HG02798 (cell line): Measurements from ENCODE around the gene HCAR1.
A peak's percentile ranks its signal among the peaks of the same experiment; 100 is the strongest.
"Not testable (repeated sequence)": the region's sequence is repeated elsewhere in the genome, so short reads cannot be mapped to it uniquely, and the experiment has no call there.

Experiments used
- ATAC-seq: cut with Tn5 transposase; IDR thresholded peaks from one replicate; pipeline ENCODE4 v1.9.1; 2021; ENCODE audit warnings: mild to moderate bottlenecking; ENCODE audit not compliant: unreplicated experiment, poor library complexity

HCAR1 gene, protein sequence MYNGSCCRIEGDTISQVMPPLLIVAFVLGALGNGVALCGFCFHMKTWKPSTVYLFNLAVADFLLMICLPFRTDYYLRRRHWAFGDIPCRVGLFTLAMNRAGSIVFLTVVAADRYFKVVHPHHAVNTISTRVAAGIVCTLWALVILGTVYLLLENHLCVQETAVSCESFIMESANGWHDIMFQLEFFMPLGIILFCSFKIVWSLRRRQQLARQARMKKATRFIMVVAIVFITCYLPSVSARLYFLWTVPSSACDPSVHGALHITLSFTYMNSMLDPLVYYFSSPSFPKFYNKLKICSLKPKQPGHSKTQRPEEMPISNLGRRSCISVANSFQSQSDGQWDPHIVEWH

DNA sequence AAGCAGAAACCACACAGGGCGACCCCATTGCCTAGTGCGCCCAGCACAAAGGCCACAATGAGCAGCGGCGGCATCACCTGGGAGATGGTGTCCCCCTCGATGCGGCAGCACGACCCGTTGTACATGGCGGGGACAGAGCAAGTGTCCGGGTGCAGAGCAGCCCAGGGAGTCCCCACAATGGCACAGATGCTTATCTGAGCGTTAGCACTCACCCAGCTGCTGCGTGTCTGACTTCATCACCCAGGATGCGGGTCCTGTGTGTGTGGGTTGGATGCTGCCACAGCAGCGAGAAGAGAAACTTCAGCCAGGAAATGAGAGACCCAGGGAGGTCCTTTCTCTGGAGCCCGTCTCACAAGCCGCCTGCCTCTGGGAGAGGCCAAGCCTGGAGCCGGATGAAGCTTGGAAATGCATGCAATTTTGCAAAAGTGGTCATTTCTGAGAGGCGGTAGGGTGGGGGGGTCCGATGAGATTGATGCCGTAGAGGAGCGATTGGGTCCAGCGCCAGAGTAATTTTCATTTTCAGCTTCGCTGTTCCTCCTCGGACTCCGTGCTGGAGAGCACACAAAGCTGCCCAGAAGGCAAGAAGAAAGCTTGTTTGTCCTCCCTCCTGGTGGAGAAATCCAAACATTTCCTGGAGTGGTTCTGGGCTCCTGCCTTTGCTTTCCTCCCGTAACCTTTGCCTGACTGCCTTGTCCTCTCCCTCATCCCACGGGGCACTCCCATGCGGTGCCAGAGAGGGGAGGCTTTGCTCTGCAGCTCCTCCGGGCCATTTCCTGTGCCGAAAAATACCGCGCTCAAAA is at the start of gene HCAR1:
TSS of gene HCAR1 (minus strand) at position 630 of the 800 bp plus-strand sequence. CDS start at position 125, 505 bp downstream.
- ATAC-seq: no peak

DNA sequence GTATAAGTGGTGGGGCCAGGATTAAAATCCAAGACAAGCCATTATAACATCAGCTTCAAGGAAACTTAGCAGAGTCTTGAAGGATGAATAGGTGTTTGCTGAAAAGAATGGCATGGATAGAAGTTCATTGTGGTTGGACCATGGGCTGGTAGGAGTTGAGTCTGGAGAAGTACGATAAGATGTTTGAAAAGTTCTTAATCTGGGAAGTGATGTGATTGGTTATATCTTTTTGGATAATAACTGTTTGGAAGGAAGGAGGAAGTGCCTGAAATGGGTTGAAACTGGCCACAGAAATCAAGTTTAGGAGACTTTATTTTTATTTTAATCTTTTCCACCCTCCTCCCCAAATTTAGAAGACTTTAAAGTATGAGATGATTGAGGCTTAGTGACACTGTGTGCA is 26.9 kb upstream of the HCAR1 start:
- no peak for ATAC-seq

DNA sequence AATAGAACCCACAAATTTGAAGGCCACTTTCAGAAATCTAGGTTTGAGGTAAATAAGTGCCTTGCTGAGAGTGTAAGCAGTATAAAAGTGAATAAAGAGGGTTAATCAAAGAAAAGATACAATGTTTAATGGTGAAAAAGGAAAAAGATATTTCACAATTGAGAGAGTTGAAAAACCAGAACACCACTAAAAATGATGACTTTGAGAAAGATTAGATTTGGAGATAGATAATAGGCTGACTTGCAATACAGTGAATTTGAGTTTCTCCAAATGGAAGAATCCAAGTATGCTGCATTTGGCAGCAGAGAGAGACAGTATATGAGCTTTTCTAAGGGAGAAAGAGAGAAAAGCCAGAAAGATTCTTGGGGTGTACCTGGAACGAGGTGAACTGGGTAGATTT is 24.1 kb upstream of the HCAR1 start:
- no peak for ATAC-seq

DNA sequence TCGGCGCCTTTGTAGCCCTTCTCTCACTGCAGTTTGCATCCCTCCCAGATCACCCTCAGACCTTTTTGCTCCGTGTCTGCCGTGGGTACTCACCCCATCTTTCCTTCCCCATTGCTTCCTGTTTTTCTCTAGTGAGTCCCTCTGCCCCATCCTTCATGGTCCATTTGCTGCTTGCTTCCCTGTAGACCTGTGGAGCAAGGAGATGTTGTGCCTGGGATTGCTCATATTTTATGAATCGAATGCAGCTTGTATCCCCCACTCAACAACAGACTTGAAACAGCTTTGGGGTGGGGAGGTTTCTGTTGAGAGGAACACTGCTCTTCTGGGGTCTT is 22.6 kb upstream of the HCAR1 start:
- ATAC-seq: no peak

DNA sequence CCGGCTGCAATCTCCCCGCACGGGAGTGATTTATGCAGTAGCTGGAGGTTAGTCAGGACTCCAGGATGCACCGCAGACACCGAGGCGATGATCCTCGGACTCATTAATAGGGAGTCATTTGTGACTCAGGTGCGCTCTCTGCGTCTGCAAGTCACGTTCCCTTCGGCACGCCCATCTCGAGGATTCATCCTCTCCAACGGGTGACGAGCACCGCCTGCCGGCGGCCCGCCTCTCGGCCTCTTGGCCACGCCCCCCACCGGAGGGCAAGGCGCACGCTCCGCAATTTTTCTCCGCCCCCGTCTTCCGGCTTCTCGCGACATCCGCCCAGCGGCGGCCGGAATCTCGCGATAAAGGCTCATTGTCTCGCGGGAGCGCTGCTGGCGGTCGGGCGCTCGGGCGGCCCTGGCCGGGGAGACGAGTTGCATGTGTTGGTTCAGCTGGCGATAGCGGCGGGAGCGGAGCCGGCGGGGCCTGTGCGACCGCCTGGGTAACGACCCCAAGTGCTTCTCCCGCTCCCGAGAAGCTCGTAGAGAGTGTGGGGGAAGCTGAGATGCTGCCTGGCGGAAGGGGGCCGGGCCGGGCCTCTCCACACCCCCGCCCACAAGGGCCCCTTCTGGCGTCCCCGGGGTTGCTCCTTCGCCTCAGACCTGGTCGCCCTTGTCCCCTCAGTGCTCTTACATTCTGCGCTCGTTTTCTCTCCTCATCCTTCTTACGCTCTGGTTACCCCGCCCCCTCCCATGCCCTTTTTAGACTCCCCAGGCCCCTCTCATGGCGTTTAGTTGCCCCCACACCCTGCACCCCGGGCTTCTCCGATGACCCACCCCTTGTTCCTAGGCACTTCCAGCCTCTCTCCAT is 22.0 kb upstream of the HCAR1 start, which contains the start of gene DENR:
TSS of gene DENR (plus strand) at position 361 of the 855 bp plus-strand sequence. CDS start 878 bp downstream, outside the sequence.
- peak; percentile 97 for ATAC-seq

DNA sequence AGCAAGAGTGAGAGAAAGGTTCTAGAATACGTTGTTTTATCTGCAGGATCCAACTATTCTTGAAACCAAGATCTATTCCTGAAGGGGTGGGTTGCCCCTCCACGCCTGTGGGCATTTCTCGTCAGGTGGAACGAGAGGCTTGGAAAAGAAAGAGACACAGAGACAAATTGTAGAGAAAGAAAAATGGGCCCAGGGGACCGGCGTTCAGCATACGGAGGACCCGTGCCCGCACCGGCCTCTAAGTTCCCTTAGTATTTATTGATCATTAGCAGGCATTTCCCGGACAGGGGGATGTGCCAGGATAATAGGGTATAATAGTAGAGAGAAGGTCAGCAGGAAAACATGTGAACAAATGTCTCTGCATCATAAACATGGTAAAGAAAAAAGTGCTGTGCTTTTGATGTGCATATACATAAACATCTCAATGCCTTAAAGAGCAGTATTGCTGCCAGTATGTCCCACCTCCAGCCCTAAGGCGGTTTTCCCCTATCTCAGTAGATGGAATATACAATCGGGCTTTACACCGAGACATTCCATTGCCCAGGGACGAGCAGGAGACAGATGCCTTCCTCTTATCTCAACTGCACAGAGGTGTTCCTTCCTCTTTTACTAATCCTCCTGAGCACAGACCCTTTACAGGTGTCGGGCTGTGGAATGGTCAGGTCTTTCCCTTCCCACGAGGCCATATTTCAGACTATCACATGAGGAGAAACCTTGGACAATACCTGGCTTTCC is 20.3 kb upstream of the HCAR1 start:
- not testable (repeated sequence) for ATAC-seq

DNA sequence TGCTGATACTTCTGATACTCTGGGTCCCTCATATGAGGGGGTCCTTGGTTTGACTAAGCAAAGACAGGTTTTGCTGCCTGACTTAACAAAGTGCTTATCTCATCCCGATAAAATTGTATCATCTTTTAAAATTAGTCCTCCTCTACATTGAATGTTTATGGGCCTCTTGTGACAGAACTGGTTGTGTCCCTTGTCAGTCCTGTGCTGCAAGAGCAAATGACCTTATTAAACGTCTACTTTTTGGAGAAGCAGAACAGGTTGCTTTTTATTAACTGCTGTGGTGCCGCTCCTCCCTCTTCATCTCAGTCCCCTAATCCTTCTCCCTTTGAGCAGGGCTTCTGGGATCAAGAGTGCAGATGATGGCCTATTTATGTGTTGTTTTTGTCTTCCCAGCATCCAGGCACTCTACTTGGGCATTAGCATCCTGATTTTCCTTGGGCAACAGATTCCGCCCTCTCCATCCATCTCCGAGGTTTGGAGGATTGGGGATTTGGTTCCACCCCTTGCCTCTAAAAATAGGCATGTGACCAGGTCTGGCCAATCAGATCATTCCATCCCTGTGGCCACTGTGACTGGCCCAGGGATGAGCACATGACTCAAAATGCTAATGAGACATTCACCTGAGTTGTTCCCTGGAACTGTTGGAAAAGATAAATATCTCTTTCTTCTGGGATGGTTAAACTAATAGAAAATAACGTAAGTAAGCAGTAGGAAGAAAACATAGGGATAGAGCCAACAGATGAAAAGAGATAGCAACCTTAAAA is 19.1 kb upstream of the HCAR1 start:
- no peak for ATAC-seq

DNA sequence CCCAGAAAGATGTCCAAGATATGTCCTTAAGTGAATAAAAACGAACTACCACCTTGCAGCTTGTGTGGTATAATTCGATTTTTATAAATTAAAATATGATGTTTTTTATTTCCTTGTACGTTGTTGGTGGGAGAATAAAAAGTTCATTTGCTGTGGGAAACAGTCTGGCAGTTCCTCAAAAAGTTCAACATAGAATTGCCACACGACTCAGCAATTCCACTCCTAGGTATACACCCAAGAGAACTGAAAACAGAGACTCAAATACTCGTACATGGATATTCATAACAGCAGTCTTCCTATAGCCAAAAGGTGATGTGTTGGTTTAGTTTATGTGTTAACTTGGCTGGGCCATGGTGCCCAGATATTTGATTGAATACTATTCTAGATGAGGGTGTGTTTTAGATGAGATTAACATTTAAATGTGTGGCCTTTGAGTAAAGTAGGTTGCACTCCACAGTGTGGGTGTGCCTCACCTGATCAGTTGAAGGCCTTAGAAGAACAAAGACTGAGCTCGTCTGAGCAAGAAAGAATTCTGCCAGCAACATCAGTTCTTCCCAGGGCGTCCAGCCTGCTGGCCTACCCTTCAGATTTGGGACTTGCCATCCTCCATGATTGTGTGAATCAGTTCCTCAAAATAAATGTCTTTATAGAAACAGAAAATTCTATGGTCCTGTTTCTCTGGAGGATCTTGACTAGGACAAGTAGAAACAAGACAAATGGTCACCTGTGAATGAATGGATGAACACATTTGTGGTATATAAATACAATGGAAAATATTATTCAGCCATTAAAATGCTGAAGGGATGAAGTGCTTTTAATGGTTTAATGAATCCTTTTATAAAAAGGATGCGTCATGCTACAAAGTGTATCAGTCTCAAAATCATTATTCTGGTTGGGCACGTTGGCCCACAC is 16.8 kb upstream of the HCAR1 start:
- ATAC-seq: no peak

DNA sequence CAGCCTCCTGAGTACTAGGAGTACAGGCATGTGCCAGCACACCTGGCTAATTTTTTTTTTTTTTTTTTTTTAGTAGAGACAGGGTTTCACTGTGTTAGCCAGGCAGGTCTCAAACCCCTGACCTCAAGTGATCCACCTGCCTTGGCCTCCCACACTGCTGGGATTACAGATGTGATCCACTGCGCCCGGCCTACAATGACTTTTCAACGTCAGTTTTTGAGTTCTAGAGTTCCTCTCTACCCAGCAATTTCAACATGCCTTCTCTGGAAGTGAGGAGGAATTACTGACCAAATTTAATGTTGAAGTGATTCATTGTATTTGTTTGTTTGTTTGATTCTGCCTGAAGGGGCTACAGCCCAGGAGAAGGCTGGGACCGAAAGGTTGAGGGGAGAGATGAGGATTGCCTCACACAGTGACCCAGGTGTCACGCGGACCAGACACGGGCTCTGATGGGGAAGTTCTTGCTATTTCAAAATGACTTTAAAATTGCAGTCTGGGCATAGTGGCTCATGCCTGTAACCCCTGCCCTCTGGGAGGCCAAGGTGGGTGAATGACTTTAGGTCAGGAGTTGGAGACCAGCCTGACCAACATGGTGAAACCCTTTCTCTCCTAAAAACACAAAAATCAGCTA is 13.4 kb upstream of the HCAR1 start:
- no peak for ATAC-seq

DNA sequence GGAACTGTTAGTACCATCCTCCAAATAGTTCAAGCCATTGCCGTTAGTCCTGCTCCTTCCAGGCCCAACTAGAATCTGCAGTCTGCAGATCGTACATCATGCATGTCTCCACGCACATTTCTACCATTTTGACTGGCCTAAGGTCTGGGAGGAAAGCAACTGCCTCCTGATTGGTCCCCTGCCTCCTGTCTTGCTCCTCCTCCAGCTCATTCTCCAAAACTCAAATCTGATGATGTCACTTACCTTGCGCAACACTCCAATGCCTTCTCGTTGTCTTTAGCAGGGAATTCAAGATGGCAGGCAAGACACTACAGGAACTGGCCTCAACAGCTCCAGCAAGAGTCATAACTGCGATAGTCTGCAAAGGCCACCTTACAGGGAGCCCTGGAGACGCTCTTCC is 9.7 kb upstream of the HCAR1 start:
- ATAC-seq: no peak

DNA sequence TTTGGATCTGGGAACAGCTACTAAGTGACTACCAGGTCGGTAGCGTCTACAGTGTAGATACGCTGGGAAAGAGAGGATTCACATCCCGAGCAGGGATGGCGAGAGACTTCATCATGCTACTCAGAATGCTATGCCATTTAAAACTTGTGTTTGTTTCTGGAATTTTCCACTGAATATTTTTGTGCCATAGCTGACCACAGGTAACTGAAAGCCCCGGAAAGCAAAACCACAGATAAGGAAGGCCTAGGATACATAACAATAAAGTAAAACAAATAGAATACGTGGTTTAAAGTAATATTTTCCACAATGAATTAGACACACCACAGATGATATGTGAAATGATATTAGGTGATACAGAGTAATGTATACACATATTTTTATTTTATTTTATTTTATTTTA is 7.9 kb upstream of the HCAR1 start:
- ATAC-seq: no peak

DNA sequence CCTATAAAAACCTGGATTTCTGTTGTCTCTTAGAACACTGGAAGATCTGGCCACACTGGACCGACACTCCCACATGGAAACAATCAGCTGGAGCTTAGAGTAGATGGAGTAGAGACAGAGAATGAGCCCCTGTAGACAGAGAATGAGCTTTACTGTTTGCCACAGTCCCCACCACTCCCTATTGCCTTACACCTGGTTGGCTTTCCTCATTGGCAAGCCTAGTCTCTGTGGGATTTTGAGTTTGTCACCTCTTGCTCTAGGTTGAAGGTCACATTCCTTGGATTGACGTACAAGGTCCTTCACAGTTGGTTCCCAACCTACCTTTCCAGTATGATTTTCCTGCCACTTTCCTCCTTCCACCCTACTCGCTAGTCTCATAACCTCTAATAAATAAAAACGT is 2.0 kb upstream of the HCAR1 start:
- no peak for ATAC-seq

DNA sequence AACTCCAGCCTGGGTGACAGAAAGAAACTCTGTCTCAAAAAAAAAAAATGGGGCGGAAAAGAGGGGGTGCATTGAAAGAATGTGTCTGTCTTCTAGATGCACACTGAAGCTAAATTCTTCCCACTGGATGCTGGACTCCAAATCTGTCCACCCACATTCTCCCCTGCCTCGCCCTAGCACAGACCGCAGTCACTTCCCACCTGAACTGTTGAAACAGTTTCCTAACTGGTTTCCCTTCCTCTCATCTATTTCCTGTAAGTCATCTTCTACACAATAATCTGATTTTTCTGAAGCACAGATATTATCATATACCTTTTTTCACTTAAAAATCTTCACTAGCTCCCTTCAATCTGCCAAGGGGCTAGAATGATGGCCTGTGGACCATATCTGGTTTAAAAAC is 1.5 kb upstream of the HCAR1 start:
- ATAC-seq: no peak

DNA sequence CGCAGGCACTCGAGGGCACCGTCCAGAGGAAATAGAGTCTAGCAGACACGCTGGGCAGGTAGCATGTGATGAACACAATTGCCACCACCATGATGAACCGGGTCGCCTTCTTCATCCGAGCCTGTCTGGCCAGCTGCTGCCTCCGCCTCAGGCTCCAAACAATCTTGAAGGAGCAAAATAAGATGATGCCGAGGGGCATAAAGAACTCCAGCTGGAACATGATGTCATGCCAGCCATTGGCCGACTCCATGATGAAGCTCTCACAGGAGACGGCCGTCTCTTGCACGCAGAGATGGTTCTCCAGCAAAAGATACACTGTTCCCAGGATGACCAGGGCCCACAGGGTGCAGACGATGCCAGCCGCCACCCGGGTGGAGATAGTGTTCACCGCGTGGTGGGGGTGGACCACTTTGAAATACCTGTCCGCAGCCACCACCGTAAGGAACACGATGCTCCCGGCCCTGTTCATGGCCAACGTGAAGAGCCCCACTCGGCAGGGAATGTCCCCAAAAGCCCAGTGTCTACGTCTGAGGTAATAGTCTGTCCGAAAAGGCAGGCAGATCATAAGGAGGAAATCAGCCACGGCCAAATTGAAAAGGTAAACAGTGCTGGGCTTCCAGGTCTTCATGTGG is 945 bp downstream of the HCAR1 start:
- ATAC-seq: no peak

DNA sequence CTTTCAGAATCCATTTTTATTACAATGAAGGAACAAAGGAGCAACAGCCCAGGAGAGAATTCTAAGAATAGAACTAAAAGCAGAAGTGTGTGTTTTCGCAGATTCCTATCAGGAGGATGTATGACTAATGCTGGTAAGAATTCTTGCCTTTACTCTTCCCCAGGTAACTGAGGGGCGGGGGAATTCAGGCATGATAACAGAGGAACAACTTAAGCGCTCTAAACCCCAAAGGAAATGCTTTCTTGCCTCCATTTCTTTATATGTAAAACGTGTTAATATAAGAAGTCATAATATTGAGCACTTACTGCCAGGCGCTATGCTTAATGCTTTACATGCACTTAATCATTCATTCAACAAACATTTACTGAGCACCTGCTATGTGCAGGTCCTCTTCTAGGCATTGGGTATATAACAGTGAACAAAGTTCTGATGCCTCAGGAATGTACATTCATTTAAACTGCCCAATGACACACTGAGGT is 4.5 kb downstream of the HCAR1 start:
- ATAC-seq: peak; percentile 40

DNA sequence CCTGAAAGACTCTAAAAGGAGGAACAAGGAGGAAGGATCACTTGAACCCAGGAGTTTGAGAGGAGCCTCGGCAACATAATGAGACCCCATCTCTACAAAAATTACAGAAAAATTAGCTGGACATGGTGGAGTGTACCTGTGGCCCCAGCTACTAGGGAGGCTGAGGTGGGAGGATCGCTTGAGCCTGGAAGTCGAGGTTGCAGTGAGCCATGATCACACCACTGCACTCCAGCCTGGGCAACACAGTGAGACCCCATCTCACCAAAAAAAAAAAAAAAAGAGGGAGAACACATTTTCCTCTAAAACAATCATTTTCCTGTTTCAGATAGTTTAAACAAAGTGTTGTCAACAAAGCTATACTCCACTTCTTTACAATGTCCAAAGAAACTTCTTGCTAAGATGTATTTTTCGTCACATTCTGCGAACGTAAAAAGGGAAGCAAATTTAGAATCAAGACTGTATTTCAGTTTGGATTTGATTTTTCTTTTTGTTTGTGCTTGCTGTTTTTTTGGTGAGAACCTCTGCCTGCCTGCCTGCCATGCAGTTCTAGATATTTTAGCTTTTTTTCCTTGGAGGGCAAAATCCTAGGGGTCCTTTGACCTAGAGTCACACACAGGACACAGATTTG is 5.1 kb downstream of the HCAR1 start:
- ATAC-seq: no peak
